HG03565 (cell line): ENCODE results near the gene MB.
"Not testable (repeated sequence)": the region's sequence is repeated elsewhere in the genome, so short reads cannot be mapped to it uniquely, and the experiment has no call there.

ENCODE experiments used
- ATAC-seq: cut with Tn5 transposase; IDR thresholded peaks from one replicate; pipeline ENCODE4 v1.9.1; 2021; ENCODE audit warnings: mild to moderate bottlenecking, moderate library complexity; ENCODE audit not compliant: unreplicated experiment

Gene MB

GRCh38 chr22:35638001-35638400 is 20.9 kb upstream of the MB start:
- ATAC-seq = no peak

- ATAC-seq = no peak
Measured at GRCh38 chr22:35637254-35637653, 20.1 kb upstream of the MB start.

GRCh38 chr22:35634943-35635540 is 17.9 kb upstream of the MB start:
- no peak for ATAC-seq

- no peak for ATAC-seq
Measured at GRCh38 chr22:35634015-35634414, 16.9 kb upstream of the MB start.

- ATAC-seq = no peak
Measured at GRCh38 chr22:35633520-35633919, 16.4 kb upstream of the MB start.

- no peak for ATAC-seq
Measured at GRCh38 chr22:35632935-35633334, 15.8 kb upstream of the MB start.

GRCh38 chr22:35631597-35631996 is 14.5 kb upstream of the MB start:
- ATAC-seq = no peak

GRCh38 chr22:35630891-35631290 is 13.8 kb upstream of the MB start:
- no peak for ATAC-seq

GRCh38 chr22:35630387-35630793 is 13.3 kb upstream of the MB start:
- ATAC-seq = no peak

- no peak for ATAC-seq
Measured at GRCh38 chr22:35629406-35630216, 12.5 kb upstream of the MB start.

- no peak for ATAC-seq
Measured at GRCh38 chr22:35628732-35629131, 11.6 kb upstream of the MB start.

- ATAC-seq = no peak
Measured at GRCh38 chr22:35627267-35628041, 10.3 kb upstream of the MB start.

GRCh38 chr22:35625763-35626432 is 8.8 kb upstream of the MB start:
- no peak for ATAC-seq

GRCh38 chr22:35624547-35624946 is 7.4 kb upstream of the MB start:
- ATAC-seq = no peak

- ATAC-seq = not testable (repeated sequence)
Measured at GRCh38 chr22:35623885-35624284, 6.8 kb upstream of the MB start.

- no peak for ATAC-seq
Measured at GRCh38 chr22:35622191-35622913, 5.2 kb upstream of the MB start.

GRCh38 chr22:35621451-35621850 is 4.3 kb upstream of the MB start:
- no peak for ATAC-seq

- no peak for ATAC-seq
Measured at GRCh38 chr22:35620624-35621251, 3.6 kb upstream of the MB start.

GRCh38 chr22:35619336-35620094 is 2.4 kb upstream of the MB start:
- no peak for ATAC-seq
